ENCODE data around the gene LTK. TPM values are rescaled to one million over a fixed set of nuclear protein-coding genes. Genes with fewer than 3 reads are reported as not detected.

Gene LTK
- total RNA-seq, 1 donor from 2014 or later: 0.69 TPM

DNA sequence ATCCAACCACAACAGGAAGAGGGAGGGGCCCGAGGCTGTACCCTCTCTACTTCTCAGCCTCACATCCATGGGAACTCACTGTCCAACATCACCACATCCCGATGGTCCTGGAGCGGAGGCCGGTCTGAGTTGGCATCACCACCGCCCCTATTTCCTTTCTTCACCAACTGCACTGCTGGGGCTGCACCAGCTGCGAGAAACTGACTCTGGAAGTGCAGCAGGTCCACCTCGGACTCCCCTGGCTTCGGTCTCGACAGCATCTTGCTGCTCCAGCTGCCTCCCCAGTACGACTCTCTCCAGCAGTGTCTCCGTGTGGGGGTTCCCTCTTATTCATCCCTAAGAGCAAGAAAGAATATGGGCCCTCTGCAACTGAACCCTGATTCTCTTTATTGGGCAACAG, 23.2 kb upstream of the LTK start:
- TF ChIP-seq, protein P1, sequence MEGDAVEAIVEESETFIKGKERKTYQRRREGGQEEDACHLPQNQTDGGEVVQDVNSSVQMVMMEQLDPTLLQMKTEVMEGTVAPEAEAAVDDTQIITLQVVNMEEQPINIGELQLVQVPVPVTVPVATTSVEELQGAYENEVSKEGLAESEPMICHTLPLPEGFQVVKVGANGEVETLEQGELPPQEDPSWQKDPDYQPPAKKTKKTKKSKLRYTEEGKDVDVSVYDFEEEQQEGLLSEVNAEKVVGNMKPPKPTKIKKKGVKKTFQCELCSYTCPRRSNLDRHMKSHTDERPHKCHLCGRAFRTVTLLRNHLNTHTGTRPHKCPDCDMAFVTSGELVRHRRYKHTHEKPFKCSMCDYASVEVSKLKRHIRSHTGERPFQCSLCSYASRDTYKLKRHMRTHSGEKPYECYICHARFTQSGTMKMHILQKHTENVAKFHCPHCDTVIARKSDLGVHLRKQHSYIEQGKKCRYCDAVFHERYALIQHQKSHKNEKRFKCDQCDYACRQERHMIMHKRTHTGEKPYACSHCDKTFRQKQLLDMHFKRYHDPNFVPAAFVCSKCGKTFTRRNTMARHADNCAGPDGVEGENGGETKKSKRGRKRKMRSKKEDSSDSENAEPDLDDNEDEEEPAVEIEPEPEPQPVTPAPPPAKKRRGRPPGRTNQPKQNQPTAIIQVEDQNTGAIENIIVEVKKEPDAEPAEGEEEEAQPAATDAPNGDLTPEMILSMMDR (conservative IDR thresholded peaks at IDR 0.05; ENCODE audit: low read depth, low read length): no peak
- DNase-seq (ENCODE audit: low read depth): no peak
- H3K4me3 ChIP-seq (ENCODE audit: low read depth, low read length): no peak overlapping the region

DNA sequence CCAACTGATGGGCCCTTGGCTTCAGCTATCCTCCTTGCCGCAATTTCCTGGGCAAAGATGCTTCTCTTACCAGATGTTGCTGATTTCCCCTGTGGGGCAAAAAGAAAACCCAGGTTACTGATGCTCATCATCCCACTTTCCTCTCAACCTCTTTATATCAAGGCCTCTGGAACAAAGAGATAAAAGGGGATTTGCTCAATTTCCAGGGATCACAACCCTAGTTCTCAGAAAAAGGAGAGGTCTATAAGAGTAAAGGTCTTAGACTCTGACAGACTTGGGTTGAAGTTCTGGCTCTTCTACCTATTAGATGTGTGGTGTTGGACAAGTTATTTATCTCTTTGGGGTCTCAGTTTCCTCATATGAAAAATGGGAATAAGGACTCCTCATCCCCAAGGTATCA, 21.9 kb upstream of the LTK start:
- H3K4me3 ChIP-seq (ENCODE audit: low read depth, low read length): no peak overlapping the region
- TF ChIP-seq, protein P1 (conservative IDR thresholded peaks at IDR 0.05; ENCODE audit: low read depth, low read length): no peak
- DNase-seq (ENCODE audit: low read depth): no peak

DNA sequence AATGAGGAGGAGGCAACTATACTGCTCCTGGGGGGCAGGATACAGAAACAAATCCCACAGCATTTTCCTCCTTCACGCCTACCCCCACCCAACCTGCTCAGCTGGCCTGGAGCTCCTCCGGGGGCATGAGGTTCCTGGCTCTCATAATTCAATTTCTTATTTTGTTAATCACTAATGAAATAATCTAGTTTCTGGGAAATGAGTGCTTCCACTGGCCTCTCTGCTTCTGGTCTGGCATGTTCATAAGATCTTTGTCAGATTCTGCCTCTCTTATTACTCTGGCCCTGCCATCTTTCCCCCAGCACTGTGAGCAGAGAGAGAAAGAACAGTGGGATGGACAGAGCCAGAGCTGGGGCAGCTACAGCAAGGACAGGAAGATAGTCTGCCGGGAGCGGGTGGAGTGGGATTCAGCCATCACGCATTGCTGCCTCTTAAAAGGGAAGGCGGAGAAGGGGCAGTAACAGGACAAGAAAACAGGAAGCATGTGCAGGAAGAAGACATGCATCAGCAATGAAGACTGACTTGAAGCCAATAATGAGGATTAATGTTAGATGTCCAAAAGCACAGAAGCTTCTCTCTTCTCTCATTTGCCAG, 16.8 kb upstream of the LTK start:
- TF ChIP-seq, protein P1 (conservative IDR thresholded peaks at IDR 0.05; ENCODE audit: low read depth, low read length): no peak
- H3K4me3 ChIP-seq (ENCODE audit: low read depth, low read length): no peak overlapping the region
- no peak for DNase-seq (ENCODE audit: low read depth)

DNA sequence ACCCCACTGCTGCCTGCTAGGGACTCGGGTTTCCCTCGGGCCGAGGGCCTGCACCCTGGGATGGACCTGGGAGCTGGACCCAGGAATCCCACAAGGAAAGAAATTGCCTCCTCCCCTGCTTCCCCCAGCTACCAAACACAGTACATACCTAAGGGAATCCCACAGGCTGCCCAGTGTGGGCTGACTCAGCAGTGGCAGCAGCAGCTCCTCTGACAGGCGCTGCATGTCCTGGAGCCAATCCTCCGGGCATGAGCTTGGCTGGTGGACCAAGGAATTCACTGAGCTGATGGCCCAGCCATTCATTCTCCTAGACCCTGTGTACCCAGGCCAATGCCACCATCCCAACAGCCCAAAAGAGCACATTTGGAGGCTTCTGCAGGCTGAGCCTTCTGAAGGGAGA, 9.5 kb upstream of the LTK start:
- no peak overlapping the region for H3K4me3 ChIP-seq (ENCODE audit: low read depth, low read length)
- no peak for DNase-seq (ENCODE audit: low read depth)
- TF ChIP-seq, protein P1 (conservative IDR thresholded peaks at IDR 0.05; ENCODE audit: low read depth, low read length): no peak

DNA sequence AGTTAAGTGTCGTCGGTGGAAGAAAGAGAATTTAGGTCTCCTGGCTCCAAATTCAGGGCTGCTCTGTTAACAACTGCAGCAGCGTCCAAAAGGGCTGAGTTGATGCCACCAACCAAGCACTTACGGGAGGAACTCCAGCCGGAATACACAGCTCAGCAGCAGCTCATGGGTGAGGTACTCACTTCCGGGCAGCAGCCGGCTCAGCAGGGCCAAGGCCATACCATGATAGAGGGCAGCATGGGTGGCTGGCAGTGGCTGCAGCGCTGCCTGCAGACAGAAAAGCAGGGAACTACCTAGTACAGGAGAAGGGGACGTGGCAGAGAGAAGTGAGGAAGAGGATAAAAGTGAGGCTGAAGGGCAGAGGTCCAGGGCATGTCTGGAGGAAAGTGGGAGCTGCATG, 8.0 kb upstream of the LTK start:
- TF ChIP-seq, protein P1 (conservative IDR thresholded peaks at IDR 0.05; ENCODE audit: low read depth, low read length): no peak
- H3K4me3 ChIP-seq (ENCODE audit: low read depth, low read length): no peak overlapping the region
- no peak for DNase-seq (ENCODE audit: low read depth)

DNA sequence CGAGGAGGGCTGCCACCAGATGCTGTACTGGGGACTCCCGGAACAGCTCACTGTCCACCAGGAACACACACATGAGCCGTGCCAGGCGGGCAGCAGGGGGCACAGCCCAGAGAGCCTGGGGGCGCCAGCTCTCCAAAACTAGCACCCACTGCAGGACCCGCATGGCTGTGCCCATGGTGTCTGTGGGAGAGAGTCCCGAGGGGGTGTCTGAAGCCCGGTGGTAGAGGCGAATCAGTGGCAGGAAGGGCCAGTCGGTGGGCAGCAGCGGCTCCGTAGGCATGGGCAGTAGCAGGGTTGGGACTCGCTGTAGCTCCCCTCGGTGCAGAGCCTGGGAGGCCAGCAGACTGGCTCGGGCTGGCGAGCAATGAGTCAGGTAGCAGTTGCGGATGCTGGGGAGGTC, 7.0 kb upstream of the LTK start:
- H3K4me3 ChIP-seq (ENCODE audit: low read depth, low read length): no peak overlapping the region
- TF ChIP-seq, protein P1 (conservative IDR thresholded peaks at IDR 0.05; ENCODE audit: low read depth, low read length): no peak
- DNase-seq (ENCODE audit: low read depth): no peak

DNA sequence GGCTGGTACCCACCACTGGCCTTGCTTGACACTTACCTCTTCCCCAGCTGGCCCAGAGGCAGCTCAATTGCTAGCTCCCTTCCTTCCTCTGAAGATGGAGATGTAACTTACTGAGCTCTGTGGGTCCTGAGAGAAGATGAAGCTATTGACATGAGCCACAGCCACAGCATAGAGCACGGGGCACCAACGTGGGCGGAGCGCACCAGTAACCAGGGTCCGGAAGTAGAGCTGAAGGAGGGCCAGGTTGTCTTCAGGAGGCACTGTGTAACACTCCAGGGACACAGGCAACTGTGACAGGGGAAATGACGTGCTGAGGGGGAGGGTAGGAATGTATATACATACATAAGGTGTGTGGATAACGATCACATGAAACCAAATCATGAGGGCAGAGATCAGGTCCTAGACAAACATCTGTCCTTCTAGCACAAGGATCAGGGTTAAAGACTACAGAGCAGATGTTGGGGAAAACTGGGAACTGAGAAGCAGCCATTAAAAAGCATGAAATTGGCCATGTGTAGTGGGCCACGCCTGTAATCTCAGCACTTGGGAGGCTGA, 4.3 kb upstream of the LTK start:
- TF ChIP-seq, protein P1 (conservative IDR thresholded peaks at IDR 0.05; ENCODE audit: low read depth, low read length): no peak
- DNase-seq (ENCODE audit: low read depth): no peak
- no peak overlapping the region for H3K4me3 ChIP-seq (ENCODE audit: low read depth, low read length)

All from epithelial cell of proximal tubule (primary cell).